ENCODE data around the gene ZBTB17.

GRCh38 chr1:15911141-15911540 lies 64.8 kb downstream of the ZBTB17 start:
- TF ChIP-seq REST (IDR thresholded peaks at IDR 0.05; ENCODE audit: low read depth) (no peak), EP300 (IDR thresholded peaks at IDR 0.05; ENCODE audit: borderline replicate concordance) (no peak), TCF12 (IDR thresholded peaks at IDR 0.05; ENCODE audit: low read depth) (no peak), NFIC (IDR thresholded peaks at IDR 0.05) (no peak), FOXM1 (IDR thresholded peaks at IDR 0.05; ENCODE audit: borderline replicate concordance, low read depth) (no peak)
- TF ChIP-seq, protein P1, sequence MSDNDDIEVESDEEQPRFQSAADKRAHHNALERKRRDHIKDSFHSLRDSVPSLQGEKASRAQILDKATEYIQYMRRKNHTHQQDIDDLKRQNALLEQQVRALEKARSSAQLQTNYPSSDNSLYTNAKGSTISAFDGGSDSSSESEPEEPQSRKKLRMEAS (IDR thresholded peaks at IDR 0.05), result no peak

Measured in Ishikawa (cell line).